Glutamatergic neuron (in vitro differentiated cells): ENCODE data around the gene PMM2. TPM values are rescaled to one million over a fixed set of nuclear protein-coding genes. Genes with fewer than 3 reads are reported as not detected.
A peak's percentile ranks its signal among the peaks of the same experiment; 100 is the strongest.

Source experiments
- DNase-seq: peaks from one replicate; pipeline ENCODE4 v3.0.0; 2022
- H3K27ac Mint-ChIP-seq: one replicate; pipeline ENCODE4 v1.8.0; 2020; ENCODE audit warnings: mild to moderate bottlenecking, mixed read lengths, inconsistent platforms; ENCODE audit not compliant: unreplicated experiment
- H3K27me3 Mint-ChIP-seq: one replicate; pipeline ENCODE4 v1.8.0; 2020; ENCODE audit warnings: mild to moderate bottlenecking, moderate library complexity, mixed read lengths, inconsistent platforms; ENCODE audit not compliant: unreplicated experiment
- H3K36me3 Mint-ChIP-seq: one replicate; pipeline ENCODE4 v1.8.0; 2020; ENCODE audit warnings: mild to moderate bottlenecking, mixed read lengths, inconsistent platforms; ENCODE audit not compliant: unreplicated experiment
- H3K4me1 Mint-ChIP-seq: one replicate; pipeline ENCODE4 v1.8.0; 2020; ENCODE audit warnings: mild to moderate bottlenecking, low read depth, mixed read lengths, inconsistent platforms; ENCODE audit not compliant: unreplicated experiment
- H3K4me3 Mint-ChIP-seq: one replicate; pipeline ENCODE4 v1.8.0; 2020; ENCODE audit warnings: mild to moderate bottlenecking, mixed read lengths, inconsistent platforms; ENCODE audit not compliant: unreplicated experiment
- H3K9me3 Mint-ChIP-seq: one replicate; pipeline ENCODE4 v1.8.0; 2020; ENCODE audit warnings: mild to moderate bottlenecking, moderate library complexity, mixed read lengths, inconsistent platforms; ENCODE audit not compliant: unreplicated experiment
- CTCF ChIP-seq: fragments of 200-600 bp; sonication (generic); IDR thresholded peaks from one replicate; pipeline ENCODE4 v1.5.0; 2021; ENCODE audit not compliant: partially characterized antibody, unreplicated experiment
- total RNA-seq: library from RNA; stranded (reverse); fragmentation: NEBNext Ultra II Directional; extraction: Animal tissue kit (Norgen Biotek cat#: 25700); gene quantifications from one replicate; pipeline ENCODE4 v1.2.1, GENCODE V29; 2021; ENCODE audit not compliant: unreplicated experiment

The PMM2 gene
- total RNA-seq, 1 donor from 2014 or later, result 23.2 TPM

- Mint-ChIP-seq H3K36me3 (no peaks in the 10 kb centered on the region), H3K4me1 (peaks cover 24% of the 10 kb centered on the region), H3K4me3 (peak overlapping the region; percentile 98), H3K9me3 (peaks cover 15% of the 10 kb centered on the region), H3K27ac (peak overlapping the region; percentile 95), H3K27me3 (peaks cover 24% of the 10 kb centered on the region)
- no peak for DNase-seq
- no peak for TF ChIP-seq CTCF
These were observed 69.2 kb downstream of the PMM2 start for GRCh38 chr16:8866884-8867215.

GRCh38 chr16:8867216-8867931 is 69.7 kb downstream of the PMM2 start:
- Mint-ChIP-seq H3K27ac (peak overlapping the region; percentile 95), H3K4me1 (peaks cover 20% of the 10 kb centered on the region), H3K4me3 (peak overlapping the region; percentile 98), H3K36me3 (no peaks in the 10 kb centered on the region), H3K27me3 (peaks cover 22% of the 10 kb centered on the region), H3K9me3 (peaks cover 12% of the 10 kb centered on the region)
- DNase-seq, result peak; percentile 50
- TF ChIP-seq CTCF, result no peak

GRCh38 chr16:8867932-8868415 is 70.3 kb downstream of the PMM2 start:
- DNase-seq, result no peak
- Mint-ChIP-seq H3K27me3 (peaks cover 22% of the 10 kb centered on the region), H3K27ac (peak overlapping the region; percentile 95), H3K4me3 (peak overlapping the region; percentile 98), H3K4me1 (peaks cover 20% of the 10 kb centered on the region), H3K36me3 (no peaks in the 10 kb centered on the region), H3K9me3 (peaks cover 12% of the 10 kb centered on the region)
- no peak for TF ChIP-seq CTCF

DNA sequence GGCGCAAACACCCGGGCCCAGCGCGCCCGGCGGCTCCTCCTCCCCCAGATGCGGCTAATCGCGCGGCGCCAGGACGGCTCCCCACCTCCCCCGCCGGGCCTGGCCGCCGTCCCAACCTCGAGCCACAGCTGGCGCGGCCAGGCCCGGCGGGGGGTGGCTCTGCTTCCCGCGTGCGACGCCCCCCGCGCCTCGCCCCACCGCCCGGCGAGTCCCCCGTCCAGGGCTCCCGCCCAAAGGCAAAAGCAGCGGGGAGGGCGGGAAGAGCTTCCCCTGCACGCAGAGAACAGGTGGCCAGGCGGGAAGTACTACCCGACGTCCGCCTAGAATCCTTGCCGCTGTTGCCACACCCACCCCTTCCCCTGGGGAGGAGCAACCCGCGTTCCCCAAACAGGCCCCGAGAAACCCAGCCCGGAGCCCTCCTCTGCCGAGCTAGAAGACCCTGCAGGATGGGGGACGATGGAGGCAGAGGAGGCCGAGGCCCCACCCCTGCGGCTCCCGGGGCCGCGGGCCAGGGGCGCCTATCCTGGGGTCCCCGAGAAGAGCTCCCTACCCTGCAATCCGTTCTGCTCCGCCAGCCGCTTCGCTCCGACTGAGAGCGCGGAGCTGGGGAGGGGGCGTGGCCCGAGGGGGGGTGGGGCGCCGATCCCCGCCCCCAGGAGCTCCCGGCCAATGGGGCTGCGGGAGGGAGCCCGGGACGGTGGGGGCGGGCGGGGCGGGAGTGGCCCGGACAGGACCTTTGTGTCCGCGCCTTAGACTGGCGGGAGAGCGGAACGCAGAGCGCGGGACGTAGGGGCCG is 71.0 kb downstream of the PMM2 start, which contains the start of gene CARHSP1:
TSS of gene CARHSP1 (minus strand) at position 591 of the 796 bp plus-strand sequence. CDS start 9,678 bp downstream, outside the sequence.
- Mint-ChIP-seq H3K36me3 (no peaks in the 10 kb centered on the region), H3K4me1 (peaks cover 20% of the 10 kb centered on the region), H3K27me3 (peaks cover 22% of the 10 kb centered on the region), H3K27ac (peak within 1 kb of the TSS; percentile 95), H3K4me3 (peak within 1 kb of the TSS; percentile 98), H3K9me3 (peaks cover 12% of the 10 kb centered on the region)
- no peak for TF ChIP-seq CTCF
- DNase-seq, result peak; percentile 83
